Urinary bladder (tissue), 4 donors: ENCODE results near the gene KIF25. TPM values are rescaled to one million over a fixed set of nuclear protein-coding genes. Genes with fewer than 3 reads are reported as not detected.

Source experiments
- DNase-seq: peaks from one replicate; pipeline ENCODE4 v3.0.0-alpha.2; 2015; ENCODE audit errors: extremely low spot score
- H3K27ac ChIP-seq: one replicate; pipeline ENCODE4 v1.5.1; 2013; ENCODE audit warnings: low read depth, mild to moderate bottlenecking, moderate library complexity
- H3K36me3 ChIP-seq: one replicate; pipeline ENCODE4 v1.6.1; 2013; ENCODE audit warnings: mild to moderate bottlenecking, moderate library complexity; ENCODE audit not compliant: insufficient read depth
- H3K4me1 ChIP-seq: one replicate; pipeline ENCODE4 v1.6.1; 2013; ENCODE audit warnings: mild to moderate bottlenecking, moderate library complexity; ENCODE audit not compliant: insufficient read depth
- H3K4me3 ChIP-seq: one replicate; pipeline ENCODE4 v1.5.1; 2013; ENCODE audit warnings: low read depth, low read length
- WGBS: extraction: QIAGEN DNeasy Blood & Tissue Kit; methylation state at CpG from one replicate; pipeline ENCODE4 v1.1.7; 2013; 5-methylcytosine and 5-hydroxymethylcytosine counted together
- polyA plus RNA-seq: library from polyadenylated mRNA; stranded (reverse); fragments of 200-250 nt; gene quantifications from one replicate; pipeline ENCODE4 v1.2.3, GENCODE V29; 2013
- total RNA-seq: library from RNA; depleted of rRNA; stranded (reverse); fragments of >200 nt; gene quantifications from one replicate; pipeline ENCODE4 v1.2.3, GENCODE V29; 2014
- donor health status: healthy with polysubstance abuse.
- donor health status: healthy.

Gene KIF25, protein sequence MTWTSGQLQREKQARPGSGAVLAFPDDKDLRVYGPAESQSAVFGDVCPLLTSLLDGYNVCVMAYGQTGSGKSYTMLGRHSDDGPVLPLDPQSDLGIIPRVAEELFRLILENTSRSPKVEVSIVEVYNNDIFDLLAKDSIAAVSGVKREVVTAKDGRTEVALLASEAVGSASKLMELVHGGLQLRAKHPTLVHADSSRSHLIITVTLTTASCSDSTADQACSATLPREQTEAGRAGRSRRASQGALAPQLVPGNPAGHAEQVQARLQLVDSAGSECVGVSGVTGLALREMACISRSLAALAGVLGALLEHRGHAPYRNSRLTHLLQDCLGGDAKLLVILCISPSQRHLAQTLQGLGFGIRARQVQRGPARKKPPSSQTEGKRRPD
- not detected for total RNA-seq
- 0.53 TPM for polyA plus RNA-seq

- Histone ChIP-seq H3K27ac (no peak within 1 kb of the TSS), H3K4me3 (no peak within 1 kb of the TSS), H3K36me3 (no peaks in the 10 kb centered on the region), H3K4me1 (no peaks in the 10 kb centered on the region)
- no peak for DNase-seq
- WGBS, result 77% methylated on average over 9 of the region's 9 CpGs
Observed at GRCh38 chr6:167997642-167998041, at the start of gene KIF25. Gene KIF25, plus strand, starts transcription at chr6:167997671. Its CDS starts 31,915 bp downstream, at chr6:168029586.

DNA sequence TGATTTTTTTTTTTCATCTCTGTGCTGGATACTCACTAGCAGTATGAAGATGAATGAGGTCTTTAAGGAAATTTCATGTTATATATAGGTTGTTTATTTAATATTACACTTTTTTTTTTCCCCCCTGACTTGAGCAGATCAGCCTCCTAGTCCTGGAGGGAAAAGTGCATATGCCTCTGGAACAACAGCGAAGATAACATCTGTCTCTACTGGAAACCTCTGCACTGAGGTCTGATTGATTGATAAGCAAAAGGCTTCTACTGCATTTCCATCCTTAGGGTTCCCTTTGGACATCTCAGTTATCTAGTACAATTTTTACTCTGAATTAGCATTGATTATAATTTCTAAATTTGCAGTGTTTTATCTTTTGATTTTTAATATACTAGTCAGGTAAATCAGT lies 49.8 kb upstream of the KIF25 start:
- Histone ChIP-seq H3K4me1 (no peaks in the 10 kb centered on the region), H3K36me3 (peaks cover 3% of the 10 kb centered on the region), H3K27ac (no peak overlapping the region), H3K4me3 (no peak overlapping the region)
- DNase-seq, result no peak
- WGBS, result 96% methylated on average over 1 of the region's 1 CpG

DNA sequence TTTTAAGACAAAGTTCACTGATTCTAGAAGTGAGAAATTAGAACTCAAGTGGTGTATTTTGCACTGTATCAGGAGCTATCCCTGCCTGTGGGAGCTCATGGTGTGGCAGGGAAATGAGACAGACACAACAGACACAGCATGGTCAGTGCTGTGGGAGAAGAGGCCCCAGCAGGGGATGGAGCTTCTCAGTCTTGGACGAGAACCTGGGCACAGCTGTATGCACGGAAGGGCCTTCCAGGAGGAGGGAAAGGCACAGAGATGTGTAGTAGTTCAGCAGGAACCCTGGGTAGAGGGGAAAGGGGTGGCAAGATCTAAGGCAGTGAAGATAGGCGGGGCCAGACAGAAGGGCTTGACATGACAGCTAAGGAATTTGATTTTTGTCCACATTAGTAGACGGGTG lies 48.8 kb upstream of the KIF25 start:
- no peak overlapping the region for H3K27ac ChIP-seq
- no peaks in the 10 kb centered on the region for H3K4me1 ChIP-seq
- no peak for DNase-seq
- H3K4me3 ChIP-seq, result no peak overlapping the region
- 76% methylated on average over 4 of the region's 4 CpGs for WGBS
- peaks cover 3% of the 10 kb centered on the region for H3K36me3 ChIP-seq

DNA sequence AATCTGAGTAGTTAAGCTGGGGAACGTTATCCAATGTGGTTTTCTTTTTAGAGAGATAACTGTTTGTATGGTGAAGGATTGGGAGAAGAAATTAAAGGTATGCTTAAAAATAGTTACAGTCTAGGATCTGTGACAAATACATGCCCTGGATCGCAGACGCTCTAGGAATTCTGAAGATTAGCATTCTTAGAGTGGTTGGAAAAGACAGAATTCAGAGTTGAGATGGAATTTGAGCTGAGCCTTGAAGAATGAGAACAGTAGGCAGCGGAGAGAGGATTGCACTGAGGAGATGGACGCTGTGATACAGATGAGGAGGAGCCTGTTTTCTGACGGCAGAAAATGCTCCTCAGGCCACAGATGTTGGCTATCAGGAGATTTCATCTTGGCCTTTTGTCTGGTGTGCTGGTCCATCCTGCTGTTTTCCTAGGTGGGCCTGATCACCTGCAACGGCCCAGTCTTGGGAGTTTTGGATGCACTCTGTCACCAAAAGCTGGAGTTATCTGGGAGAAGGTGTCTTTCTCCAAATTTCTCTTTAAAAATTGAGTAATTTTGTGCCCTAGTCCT lies 48.3 kb upstream of the KIF25 start:
- no peak for DNase-seq
- H3K4me3 ChIP-seq, result no peak overlapping the region
- no peaks in the 10 kb centered on the region for H3K36me3 ChIP-seq
- no peaks in the 10 kb centered on the region for H3K4me1 ChIP-seq
- WGBS, result 73% methylated on average over 7 of the region's 7 CpGs
- no peak overlapping the region for H3K27ac ChIP-seq

GRCh38 chr6:167951781-167952511 lies 45.5 kb upstream of the KIF25 start:
- H3K27ac ChIP-seq, result no peak overlapping the region
- no peak overlapping the region for H3K4me3 ChIP-seq
- H3K4me1 ChIP-seq, result no peaks in the 10 kb centered on the region
- H3K36me3 ChIP-seq, result no peaks in the 10 kb centered on the region
- 95% methylated on average over 29 of the region's 29 CpGs for WGBS
- no peak for DNase-seq

DNA sequence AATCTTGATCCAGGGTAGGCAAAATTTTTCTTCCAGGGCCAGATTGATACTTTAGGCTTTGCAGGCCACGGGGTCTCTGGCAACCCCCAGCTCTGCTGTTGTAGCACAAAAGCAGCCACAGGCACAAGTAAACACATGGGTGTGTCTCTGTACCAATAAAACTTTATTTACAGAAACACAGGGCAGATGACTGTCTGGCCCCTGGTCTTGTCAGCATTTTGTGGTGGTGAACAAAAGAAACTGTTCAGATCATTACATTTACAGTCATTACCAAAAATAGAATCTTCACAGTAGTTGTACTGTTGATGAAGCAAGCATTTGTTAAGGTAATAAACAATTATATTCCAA lies 45.0 kb upstream of the KIF25 start:
- no peak overlapping the region for H3K4me3 ChIP-seq
- WGBS, result 86% methylated on average over 1 of the region's 1 CpG
- H3K36me3 ChIP-seq, result no peaks in the 10 kb centered on the region
- no peak overlapping the region for H3K27ac ChIP-seq
- no peaks in the 10 kb centered on the region for H3K4me1 ChIP-seq
- DNase-seq, result no peak

- WGBS, result 94% methylated on average over 5 of the region's 5 CpGs
- no peaks in the 10 kb centered on the region for H3K4me1 ChIP-seq
- no peak for DNase-seq
- no peaks in the 10 kb centered on the region for H3K36me3 ChIP-seq
- H3K27ac ChIP-seq, result no peak overlapping the region
- H3K4me3 ChIP-seq, result no peak overlapping the region
Observed at GRCh38 chr6:167953551-167953950, 43.9 kb upstream of the KIF25 start.

- no peak for DNase-seq
- H3K4me3 ChIP-seq, result no peak overlapping the region
- 86% methylated on average over 3 of the region's 3 CpGs for WGBS
- no peaks in the 10 kb centered on the region for H3K36me3 ChIP-seq
- no peak overlapping the region for H3K27ac ChIP-seq
- no peaks in the 10 kb centered on the region for H3K4me1 ChIP-seq
Observed at GRCh38 chr6:167954151-167954550, 43.3 kb upstream of the KIF25 start.

DNA sequence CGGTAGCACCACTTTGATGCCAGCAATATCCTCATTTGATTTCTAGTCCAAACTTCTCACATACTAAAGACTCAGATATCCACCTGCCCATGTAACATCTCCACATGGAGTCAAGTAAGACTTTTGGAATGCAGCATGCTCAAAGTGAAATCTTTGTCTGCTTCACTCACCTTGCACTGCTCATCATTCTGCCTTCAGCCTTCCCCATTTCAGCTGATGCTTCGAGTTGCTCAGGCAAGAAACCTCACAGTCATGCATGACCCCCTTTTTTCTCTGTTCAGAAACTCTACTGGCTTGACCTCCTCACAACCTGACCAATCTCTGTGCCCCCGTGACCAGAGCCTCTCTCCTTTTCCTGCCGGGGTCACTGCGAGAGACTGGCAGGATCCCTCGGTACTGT lies 41.0 kb upstream of the KIF25 start:
- Histone ChIP-seq H3K4me3 (no peak overlapping the region), H3K27ac (no peak overlapping the region), H3K4me1 (no peaks in the 10 kb centered on the region), H3K36me3 (no peaks in the 10 kb centered on the region)
- DNase-seq, result no peak
- 97% methylated on average over 6 of the region's 6 CpGs for WGBS

GRCh38 chr6:167956983-167957492 lies 40.4 kb upstream of the KIF25 start:
- no peaks in the 10 kb centered on the region for H3K4me1 ChIP-seq
- peaks cover 3% of the 10 kb centered on the region for H3K36me3 ChIP-seq
- no peak overlapping the region for H3K27ac ChIP-seq
- DNase-seq, result no peak
- 90% methylated on average over 8 of the region's 8 CpGs for WGBS
- no peak overlapping the region for H3K4me3 ChIP-seq

GRCh38 chr6:167957626-167958025 lies 39.8 kb upstream of the KIF25 start:
- H3K4me1 ChIP-seq, result no peaks in the 10 kb centered on the region
- H3K36me3 ChIP-seq, result peaks cover 3% of the 10 kb centered on the region
- WGBS, result 96% methylated on average over 6 of the region's 6 CpGs
- no peak overlapping the region for H3K27ac ChIP-seq
- no peak for DNase-seq
- H3K4me3 ChIP-seq, result no peak overlapping the region

- no peaks in the 10 kb centered on the region for H3K4me1 ChIP-seq
- H3K36me3 ChIP-seq, result peaks cover 3% of the 10 kb centered on the region
- H3K27ac ChIP-seq, result no peak overlapping the region
- DNase-seq, result no peak
- 86% methylated on average over 5 of the region's 5 CpGs for WGBS
- no peak overlapping the region for H3K4me3 ChIP-seq
Observed at GRCh38 chr6:167960579-167960978, 36.9 kb upstream of the KIF25 start.

DNA sequence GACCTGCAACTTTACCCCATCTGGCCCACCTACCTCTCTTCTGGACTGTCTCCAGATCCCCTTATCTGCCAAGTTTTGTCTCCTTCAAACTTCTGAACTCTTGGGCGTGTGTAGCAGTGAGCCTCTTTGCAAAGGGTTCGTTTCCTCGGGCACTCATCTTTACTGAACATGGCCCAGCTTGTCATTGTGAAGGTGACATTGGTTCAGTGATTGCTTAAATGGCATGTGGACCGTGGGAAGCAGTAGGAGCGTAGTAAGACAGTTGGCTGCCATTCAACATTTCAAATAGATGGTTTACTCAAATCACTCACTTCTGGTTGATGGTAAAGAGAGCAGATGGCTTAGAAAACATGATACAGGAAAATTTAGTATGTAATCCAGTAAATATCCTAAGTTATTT lies 34.8 kb upstream of the KIF25 start:
- Histone ChIP-seq H3K36me3 (peaks cover 3% of the 10 kb centered on the region), H3K27ac (no peak overlapping the region), H3K4me1 (no peaks in the 10 kb centered on the region), H3K4me3 (no peak overlapping the region)
- no peak for DNase-seq
- WGBS, result 84% methylated on average over 5 of the region's 5 CpGs

DNA sequence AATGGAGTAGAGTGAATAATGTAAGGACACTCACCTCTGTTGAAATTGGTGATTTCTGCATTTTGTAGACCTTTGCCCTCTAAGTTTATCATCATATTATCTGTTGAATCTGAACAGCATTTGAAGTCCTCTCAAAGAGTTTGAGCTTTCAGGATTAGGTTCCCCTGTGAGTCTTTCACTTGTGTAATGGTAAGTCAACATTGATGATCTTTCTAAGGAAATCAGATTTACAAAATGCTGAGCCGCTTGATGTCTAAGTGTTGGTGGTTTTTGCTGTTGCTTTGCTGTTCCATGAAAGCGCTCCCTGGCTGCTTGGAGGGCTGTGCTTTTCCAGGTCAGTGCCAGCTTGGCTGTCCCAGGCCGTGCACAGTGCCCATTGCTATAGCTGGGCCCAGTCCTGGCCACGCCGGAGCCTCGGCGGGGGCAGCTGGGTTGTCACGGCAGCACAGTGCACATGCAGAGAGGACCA lies 33.8 kb upstream of the KIF25 start:
- WGBS, result 98% methylated on average over 8 of the region's 8 CpGs
- DNase-seq, result no peak
- Histone ChIP-seq H3K36me3 (peaks cover 3% of the 10 kb centered on the region), H3K4me1 (no peaks in the 10 kb centered on the region), H3K4me3 (no peak overlapping the region), H3K27ac (no peak overlapping the region)
